Loucy (cell line): ENCODE measurements around the gene LRRC4C.

Source experiments
- EZH2phosphoT487 ChIP-seq: fragments of 200-600 bp; IDR thresholded peaks from 2 replicates; pipeline ENCODE4 v1.6.1; 2018; ENCODE audit warnings: antibody characterized with exemption, mild to moderate bottlenecking, moderate library complexity, borderline replicate concordance
- TF ChIP-seq, protein P1 (sequence below): fragments of 200-600 bp; sonication (generic); conservative IDR thresholded peaks from 2 replicates; pipeline ENCODE4 v1.5.1; 2014; ENCODE audit warnings: mild to moderate bottlenecking, antibody characterized with exemption, low read length

GRCh38 chr11:40286137-40286536 lies 1173.3 kb downstream of the LRRC4C start:
- TF ChIP-seq, protein P1, sequence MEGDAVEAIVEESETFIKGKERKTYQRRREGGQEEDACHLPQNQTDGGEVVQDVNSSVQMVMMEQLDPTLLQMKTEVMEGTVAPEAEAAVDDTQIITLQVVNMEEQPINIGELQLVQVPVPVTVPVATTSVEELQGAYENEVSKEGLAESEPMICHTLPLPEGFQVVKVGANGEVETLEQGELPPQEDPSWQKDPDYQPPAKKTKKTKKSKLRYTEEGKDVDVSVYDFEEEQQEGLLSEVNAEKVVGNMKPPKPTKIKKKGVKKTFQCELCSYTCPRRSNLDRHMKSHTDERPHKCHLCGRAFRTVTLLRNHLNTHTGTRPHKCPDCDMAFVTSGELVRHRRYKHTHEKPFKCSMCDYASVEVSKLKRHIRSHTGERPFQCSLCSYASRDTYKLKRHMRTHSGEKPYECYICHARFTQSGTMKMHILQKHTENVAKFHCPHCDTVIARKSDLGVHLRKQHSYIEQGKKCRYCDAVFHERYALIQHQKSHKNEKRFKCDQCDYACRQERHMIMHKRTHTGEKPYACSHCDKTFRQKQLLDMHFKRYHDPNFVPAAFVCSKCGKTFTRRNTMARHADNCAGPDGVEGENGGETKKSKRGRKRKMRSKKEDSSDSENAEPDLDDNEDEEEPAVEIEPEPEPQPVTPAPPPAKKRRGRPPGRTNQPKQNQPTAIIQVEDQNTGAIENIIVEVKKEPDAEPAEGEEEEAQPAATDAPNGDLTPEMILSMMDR: no peak
- TF ChIP-seq EZH2phosphoT487: no peak
